AG09309 (cell line): ENCODE measurements around the gene UBE2O.

Experiments
- DNase-seq: peaks from one replicate; pipeline ENCODE4 v3.0.0-alpha.2; 2010; ENCODE audit warnings: low read depth
- H3K4me3 ChIP-seq: 2 replicates; pipeline ENCODE4 v1.5.1; 2011; ENCODE audit warnings: mild to moderate bottlenecking, low read depth, low read length, moderate library complexity; ENCODE audit not compliant: control insufficient read depth
- TF ChIP-seq, protein P1 (sequence below): IDR thresholded peaks from 2 replicates; pipeline ENCODE4 v1.5.1; 2011; ENCODE audit warnings: mild to moderate bottlenecking, low read depth, low read length, inconsistent platforms; ENCODE audit not compliant: insufficient read depth, control insufficient read depth; ENCODE audit errors: missing control alignments

The UBE2O gene

DNA sequence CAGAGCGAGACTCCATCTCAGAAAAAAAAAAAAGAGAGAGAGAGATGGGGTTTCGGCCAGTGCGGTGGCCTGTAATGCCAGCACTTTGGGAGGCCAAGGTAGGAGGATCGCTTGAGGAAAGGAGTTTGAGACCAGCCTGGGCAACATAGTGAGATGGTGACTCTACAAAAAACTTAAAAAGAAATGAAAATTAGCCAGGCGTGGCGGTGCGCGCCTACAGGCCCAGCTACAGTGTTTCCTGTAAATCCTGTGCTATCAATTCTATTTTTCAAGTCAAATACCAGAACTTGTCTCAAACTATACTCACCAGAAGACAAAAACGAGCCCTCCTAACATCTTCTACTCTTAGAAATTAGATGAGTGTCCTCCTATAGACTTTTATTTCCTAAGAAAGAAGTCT lies 19.3 kb downstream of the UBE2O start:
- TF ChIP-seq, protein P1, sequence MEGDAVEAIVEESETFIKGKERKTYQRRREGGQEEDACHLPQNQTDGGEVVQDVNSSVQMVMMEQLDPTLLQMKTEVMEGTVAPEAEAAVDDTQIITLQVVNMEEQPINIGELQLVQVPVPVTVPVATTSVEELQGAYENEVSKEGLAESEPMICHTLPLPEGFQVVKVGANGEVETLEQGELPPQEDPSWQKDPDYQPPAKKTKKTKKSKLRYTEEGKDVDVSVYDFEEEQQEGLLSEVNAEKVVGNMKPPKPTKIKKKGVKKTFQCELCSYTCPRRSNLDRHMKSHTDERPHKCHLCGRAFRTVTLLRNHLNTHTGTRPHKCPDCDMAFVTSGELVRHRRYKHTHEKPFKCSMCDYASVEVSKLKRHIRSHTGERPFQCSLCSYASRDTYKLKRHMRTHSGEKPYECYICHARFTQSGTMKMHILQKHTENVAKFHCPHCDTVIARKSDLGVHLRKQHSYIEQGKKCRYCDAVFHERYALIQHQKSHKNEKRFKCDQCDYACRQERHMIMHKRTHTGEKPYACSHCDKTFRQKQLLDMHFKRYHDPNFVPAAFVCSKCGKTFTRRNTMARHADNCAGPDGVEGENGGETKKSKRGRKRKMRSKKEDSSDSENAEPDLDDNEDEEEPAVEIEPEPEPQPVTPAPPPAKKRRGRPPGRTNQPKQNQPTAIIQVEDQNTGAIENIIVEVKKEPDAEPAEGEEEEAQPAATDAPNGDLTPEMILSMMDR, result no peak
- H3K4me3 ChIP-seq, result no peak overlapping the region

DNA sequence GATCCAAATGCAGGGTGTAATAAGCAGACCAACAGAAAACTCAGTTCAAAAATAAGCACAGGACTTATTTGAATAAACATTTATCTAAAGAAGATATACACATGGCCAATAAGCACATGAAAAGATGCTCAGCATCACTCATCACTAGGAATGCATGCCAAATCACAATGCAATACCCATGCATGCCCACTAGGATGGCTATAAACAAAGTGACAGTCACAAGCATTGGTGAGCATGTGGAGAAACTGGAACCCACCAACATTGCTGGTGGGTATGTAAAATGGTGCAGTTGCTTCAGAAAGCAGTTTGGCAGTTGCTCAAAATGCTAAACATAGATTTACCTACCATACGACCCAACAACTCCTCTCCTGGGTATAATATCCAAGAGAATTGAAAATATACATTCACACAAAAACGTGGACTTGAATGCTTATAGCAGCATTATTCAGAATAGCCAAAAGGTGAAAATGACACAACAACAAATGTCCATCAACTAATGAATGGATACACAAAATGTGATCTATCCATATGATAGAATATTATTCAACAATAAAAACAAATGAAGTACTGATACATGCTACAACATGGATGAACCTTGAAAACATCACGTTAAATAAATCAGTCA lies 20.1 kb downstream of the UBE2O start:
- TF ChIP-seq, protein P1, result peak; percentile 40
- H3K4me3 ChIP-seq, result no peak overlapping the region
- DNase-seq, result no peak

More for the DNA sequence above, 19.3 kb downstream of the UBE2O start:
- no peak for DNase-seq

DNA sequence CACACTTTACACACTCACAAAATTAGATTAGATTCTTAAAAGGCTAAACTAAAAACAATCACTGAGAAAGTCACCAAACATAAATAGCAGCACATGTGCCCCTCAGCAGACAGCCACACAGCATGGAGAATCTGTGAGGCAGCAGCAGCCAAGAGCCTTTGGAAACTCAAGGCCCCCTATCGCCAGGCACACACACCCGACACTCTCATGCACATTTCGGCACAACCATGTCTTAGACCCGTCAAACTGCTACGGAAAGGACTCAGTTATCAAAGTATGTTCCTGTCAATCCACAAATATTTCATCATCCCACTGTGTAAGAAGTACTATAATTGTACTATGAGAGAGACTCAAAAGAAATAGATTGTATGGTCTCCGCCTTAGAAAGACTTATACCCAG lies 20.9 kb downstream of the UBE2O start:
- TF ChIP-seq, protein P1, result no peak
- DNase-seq, result no peak
- no peak overlapping the region for H3K4me3 ChIP-seq

DNA sequence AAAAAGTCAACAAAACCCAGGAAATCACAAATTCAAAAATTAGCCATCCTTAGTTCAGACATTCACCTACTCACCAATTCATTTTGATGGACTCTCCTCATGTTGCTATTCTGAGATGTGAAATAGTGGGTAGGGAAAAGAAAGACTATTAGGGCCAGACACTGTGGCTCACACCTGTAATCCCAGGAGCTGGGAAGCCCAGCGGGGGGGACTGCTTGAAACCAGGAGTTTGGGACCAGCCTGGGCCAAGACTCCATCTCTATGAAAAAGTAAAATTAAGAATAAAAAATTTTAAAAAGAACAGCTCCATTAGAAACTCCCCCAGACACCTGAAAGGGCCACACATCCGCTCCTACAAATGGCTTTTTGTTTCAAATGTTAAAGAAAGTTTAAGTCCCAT lies 21.4 kb downstream of the UBE2O start:
- no peak overlapping the region for H3K4me3 ChIP-seq
- TF ChIP-seq, protein P1, result no peak
- DNase-seq, result no peak

DNA sequence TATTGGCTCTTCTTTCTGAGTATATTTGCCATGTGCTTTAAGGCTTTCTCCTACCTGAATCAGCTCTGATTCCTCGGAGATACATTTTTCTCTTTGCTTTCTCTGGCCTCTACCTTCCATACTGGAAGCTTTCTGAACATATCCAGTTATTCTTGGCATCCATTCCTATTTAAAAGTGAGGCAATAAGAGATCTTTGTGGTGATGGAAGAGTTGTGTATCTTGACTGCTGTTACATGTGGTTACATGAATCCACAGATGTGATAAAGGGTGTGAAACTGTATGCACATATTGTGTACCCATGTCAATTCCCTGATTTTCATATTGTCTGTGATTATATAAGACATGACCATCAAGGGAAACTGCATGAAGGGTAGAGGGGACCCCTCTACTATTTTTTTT lies 24.4 kb downstream of the UBE2O start:
- TF ChIP-seq, protein P1, result no peak
- no peak overlapping the region for H3K4me3 ChIP-seq
- DNase-seq, result no peak

DNA sequence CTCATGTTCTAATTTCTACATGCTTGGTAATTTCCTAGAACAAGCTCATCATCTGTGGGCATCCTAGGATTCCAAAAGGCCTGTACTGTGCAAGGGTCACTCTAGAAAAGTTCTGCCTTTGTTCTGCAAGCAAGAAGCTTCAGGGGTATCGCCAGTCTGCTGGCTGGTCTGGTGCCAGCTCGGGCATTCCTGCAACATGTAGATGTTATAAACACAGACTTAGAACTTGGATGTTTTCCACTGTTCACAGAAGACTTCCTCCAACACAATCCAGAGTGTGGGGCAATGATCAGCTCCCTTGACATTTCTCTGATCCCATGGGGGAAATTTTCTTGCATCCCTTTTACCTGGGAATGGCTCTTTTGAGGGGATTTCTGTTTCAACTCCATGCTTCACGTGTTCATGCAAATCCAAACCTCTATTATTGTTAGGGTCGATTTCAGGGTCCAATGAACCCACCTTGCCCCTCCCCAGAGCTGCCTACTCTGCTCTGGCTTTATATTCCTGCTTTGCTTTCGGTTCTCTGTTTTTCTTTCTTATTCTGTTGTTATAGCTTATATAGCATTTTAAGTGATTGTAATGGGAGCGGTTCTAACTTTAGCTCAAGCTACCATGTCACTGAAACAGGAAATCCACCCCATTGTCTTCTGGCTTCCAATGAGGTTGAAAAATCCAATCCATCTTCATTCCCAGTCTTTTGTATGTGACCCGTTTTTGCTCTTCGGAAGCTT lies 25.3 kb downstream of the UBE2O start:
- no peak for DNase-seq
- TF ChIP-seq, protein P1, result no peak
- H3K4me3 ChIP-seq, result no peak overlapping the region
